ENCODE data around the gene ALDH1L2.

The ALDH1L2 gene

DNA sequence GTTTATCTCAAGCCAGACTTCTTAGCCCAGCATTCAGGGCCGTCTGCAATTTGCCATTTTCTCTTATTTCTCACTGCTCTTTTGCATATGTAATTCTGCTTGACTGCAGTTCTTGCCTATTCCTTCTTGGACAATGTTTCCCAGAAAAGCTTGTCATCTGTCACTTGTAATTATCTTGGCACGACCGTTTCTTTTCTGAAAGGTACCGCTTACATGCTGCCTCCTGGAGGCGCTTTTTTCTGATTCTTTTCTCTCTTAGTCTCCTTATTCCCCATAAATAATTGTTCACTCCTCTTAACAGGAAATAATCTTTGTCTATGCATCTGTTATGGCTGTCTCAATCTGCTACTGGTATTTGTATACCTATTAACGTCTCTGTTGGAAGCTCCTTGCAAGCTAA, 1.2 kb upstream of the ALDH1L2 start:
- no peak for DNase-seq (ENCODE audit: low read depth)
- no peak overlapping the region for H3K4me3 ChIP-seq (ENCODE audit: control insufficient read depth, low read depth, low read length)
- TF ChIP-seq, protein P1, sequence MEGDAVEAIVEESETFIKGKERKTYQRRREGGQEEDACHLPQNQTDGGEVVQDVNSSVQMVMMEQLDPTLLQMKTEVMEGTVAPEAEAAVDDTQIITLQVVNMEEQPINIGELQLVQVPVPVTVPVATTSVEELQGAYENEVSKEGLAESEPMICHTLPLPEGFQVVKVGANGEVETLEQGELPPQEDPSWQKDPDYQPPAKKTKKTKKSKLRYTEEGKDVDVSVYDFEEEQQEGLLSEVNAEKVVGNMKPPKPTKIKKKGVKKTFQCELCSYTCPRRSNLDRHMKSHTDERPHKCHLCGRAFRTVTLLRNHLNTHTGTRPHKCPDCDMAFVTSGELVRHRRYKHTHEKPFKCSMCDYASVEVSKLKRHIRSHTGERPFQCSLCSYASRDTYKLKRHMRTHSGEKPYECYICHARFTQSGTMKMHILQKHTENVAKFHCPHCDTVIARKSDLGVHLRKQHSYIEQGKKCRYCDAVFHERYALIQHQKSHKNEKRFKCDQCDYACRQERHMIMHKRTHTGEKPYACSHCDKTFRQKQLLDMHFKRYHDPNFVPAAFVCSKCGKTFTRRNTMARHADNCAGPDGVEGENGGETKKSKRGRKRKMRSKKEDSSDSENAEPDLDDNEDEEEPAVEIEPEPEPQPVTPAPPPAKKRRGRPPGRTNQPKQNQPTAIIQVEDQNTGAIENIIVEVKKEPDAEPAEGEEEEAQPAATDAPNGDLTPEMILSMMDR (IDR thresholded peaks at IDR 0.05; ENCODE audit: control insufficient read depth, insufficient read depth, low read depth, low read length, missing control alignments) = no peak

DNA sequence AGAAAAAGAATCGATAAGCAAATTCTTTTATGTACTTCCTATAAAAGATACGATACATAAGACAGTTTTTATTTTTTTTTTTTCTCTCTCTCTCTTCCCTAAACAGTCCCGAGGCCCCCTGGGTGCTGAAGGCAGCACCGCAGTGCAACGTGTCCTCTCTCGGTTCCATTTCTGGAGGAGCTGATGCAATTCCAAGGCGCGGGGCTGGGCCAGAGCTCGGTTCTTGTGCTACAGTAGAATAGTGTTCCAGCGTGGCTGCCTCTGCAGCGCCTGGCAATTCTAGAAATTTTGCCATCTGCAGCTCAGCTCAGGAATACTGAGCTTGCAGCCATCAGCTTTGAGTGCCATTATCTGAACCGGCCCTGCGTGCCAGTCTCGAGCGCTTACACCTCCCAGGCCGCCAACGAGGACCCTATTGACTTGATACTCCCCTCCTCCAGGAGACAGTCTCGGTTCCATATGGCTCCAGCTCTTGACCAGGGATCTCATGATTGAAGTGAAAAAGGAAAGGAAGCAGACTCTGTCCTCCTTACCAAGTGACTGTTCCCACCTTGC, 630 bp downstream of the ALDH1L2 start:
- DNase-seq (ENCODE audit: low read depth) = no peak
- TF ChIP-seq, protein P1 (IDR thresholded peaks at IDR 0.05; ENCODE audit: control insufficient read depth, insufficient read depth, low read depth, low read length, missing control alignments) = no peak
- H3K4me3 ChIP-seq (ENCODE audit: control insufficient read depth, low read depth, low read length) = peak overlapping the region; percentile 86

DNA sequence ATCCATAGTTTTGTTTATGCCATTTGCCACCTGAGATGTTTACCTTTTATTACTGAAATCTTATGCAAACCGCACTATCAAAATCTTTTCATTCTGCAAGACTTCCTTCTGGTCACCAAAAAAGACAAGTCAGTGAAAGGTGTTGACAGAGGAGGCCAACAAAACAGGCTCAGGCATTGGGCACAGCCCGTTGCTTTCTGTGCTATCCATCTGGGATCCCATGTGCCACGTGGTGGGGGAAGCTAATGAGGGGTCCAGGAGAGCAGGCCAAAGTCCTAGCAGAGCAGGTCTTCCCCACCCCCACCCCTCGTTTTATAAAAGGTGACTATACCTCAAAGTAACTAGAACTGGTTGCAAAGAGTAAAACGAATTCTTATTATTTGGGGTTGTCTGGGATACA, 1.2 kb downstream of the ALDH1L2 start:
- peak overlapping the region; percentile 86 for H3K4me3 ChIP-seq (ENCODE audit: control insufficient read depth, low read depth, low read length)
- no peak for DNase-seq (ENCODE audit: low read depth)
- TF ChIP-seq, protein P1 (IDR thresholded peaks at IDR 0.05; ENCODE audit: control insufficient read depth, insufficient read depth, low read depth, low read length, missing control alignments) = no peak

DNA sequence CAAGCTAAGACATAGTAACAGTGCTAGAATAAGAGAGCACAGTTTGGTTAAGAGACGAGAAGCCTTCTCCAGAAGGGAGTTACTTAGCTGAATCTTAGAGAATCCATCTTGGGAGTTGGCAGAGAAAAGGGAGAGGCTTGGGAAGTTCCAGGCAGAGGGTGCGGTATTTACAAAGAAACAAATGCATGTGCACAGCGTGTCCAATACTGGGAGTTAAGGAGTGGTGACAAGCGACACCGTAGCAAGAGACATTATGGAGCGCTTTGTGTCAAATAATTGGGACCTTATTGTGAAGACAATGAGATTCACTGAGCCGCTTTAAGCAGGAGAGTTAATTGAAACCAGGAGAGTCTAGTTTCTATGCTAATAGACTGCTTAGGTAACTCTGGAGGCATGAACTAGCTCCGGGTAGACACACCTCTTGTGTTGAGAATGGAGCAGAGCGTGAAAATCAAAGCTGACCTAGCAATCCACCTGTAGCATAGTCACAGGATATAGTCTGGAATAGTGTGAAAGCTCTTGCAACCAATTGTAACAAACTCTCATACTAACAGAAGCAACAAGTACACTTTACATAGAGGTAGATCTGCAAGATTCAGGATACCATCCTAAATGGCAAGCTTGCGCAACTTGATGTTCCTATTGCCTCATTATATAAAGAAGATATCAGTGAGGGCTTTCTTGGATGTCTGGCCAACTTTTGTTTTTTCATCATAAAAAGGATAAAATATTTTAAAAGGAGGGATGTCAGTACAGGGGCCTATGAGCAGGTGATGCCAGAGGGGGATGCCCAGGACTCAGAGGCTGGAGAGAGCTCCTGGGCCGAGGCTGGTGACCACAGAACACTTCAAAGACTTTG, 5.3 kb downstream of the ALDH1L2 start:
- DNase-seq (ENCODE audit: low read depth) = no peak
- H3K4me3 ChIP-seq (ENCODE audit: control insufficient read depth, low read depth, low read length) = no peak overlapping the region
- TF ChIP-seq, protein P1 (IDR thresholded peaks at IDR 0.05; ENCODE audit: control insufficient read depth, insufficient read depth, low read depth, low read length, missing control alignments) = no peak

DNA sequence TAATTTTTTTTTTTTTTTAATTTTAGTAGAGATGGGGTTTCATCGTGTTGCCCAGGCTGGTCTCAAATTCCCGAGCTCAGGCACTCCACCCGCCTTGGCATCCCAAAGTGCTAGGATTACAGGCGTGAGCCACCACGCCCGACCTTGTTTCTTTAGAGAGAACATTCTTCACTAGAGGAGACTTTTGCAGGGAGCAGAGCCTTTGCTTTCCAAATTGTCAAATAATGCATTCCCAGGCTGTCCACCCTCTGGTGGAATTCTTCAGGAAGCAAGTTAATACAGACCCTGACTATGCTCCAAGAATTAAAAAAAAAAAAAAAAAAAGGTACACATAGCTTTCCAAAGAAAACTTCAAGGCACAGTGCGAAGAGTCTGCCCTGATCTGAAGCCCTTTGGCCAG, 6.8 kb downstream of the ALDH1L2 start:
- DNase-seq (ENCODE audit: low read depth) = no peak
- TF ChIP-seq, protein P1 (IDR thresholded peaks at IDR 0.05; ENCODE audit: control insufficient read depth, insufficient read depth, low read depth, low read length, missing control alignments) = no peak
- H3K4me3 ChIP-seq (ENCODE audit: control insufficient read depth, low read depth, low read length) = no peak overlapping the region

DNA sequence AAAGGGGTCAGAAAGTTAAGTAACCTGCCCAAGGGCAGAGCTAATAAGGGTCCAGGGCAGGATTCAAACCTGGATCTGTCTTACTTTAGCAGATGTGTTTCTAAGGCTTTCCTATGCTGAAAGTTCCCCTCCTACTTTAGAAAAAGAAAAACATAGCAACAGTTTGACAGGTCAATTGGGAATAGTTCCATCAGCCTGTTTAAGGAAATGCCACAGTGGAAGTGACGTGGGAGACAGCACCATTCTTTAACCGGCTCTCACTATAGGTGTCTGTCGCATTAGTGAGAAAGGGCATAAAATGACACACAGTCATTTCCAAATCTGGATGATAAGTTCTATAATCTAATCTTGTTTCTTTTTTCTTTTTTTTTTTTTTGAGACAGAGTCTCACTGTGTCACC, 7.3 kb downstream of the ALDH1L2 start:
- DNase-seq (ENCODE audit: low read depth) = no peak
- TF ChIP-seq, protein P1 (IDR thresholded peaks at IDR 0.05; ENCODE audit: control insufficient read depth, insufficient read depth, low read depth, low read length, missing control alignments) = no peak
- H3K4me3 ChIP-seq (ENCODE audit: control insufficient read depth, low read depth, low read length) = no peak overlapping the region
